ENCODE measurements around the gene ZNF740. TPM values are rescaled to one million over a fixed set of nuclear protein-coding genes. Genes with fewer than 3 reads are reported as not detected.

Gene ZNF740
- total and polyA plus RNA-seq, 10 of the 15 experiments (the other 5 are each of a cell fraction or from before 2014, with no cell fraction given) = 1.4 to 33.6 (median 11.3) TPM

- TF ChIP-seq, protein P1, sequence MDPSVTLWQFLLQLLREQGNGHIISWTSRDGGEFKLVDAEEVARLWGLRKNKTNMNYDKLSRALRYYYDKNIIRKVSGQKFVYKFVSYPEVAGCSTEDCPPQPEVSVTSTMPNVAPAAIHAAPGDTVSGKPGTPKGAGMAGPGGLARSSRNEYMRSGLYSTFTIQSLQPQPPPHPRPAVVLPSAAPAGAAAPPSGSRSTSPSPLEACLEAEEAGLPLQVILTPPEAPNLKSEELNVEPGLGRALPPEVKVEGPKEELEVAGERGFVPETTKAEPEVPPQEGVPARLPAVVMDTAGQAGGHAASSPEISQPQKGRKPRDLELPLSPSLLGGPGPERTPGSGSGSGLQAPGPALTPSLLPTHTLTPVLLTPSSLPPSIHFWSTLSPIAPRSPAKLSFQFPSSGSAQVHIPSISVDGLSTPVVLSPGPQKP (IDR thresholded peaks at IDR 0.05; ENCODE audit: low read depth, low read length) = no peak
- TF ChIP-seq HDGF (IDR thresholded peaks at IDR 0.05) (peak; percentile 99), MYB (IDR thresholded peaks at IDR 0.05; ENCODE audit: borderline replicate concordance, low read depth, low read length) (no peak), ZNF384 (IDR thresholded peaks at IDR 0.05; ENCODE audit: borderline replicate concordance, low read depth, low read length) (no peak), WRNIP1 (IDR thresholded peaks at IDR 0.05; ENCODE audit: borderline replicate concordance, low read depth, low read length) (no peak), ZNF217 (IDR thresholded peaks at IDR 0.05) (peak; percentile 62; the same call in 1 of the 2 replicates), ZNF274 (IDR thresholded peaks at IDR 0.05; ENCODE audit: insufficient read depth, insufficient read length) (no peak), BACH1 (IDR thresholded peaks at IDR 0.05; ENCODE audit: borderline replicate concordance) (no peak), PRDM15 (CRISPR knock-in tag; IDR thresholded peaks at IDR 0.05) (no peak)
- TF ChIP-seq, protein P2, sequence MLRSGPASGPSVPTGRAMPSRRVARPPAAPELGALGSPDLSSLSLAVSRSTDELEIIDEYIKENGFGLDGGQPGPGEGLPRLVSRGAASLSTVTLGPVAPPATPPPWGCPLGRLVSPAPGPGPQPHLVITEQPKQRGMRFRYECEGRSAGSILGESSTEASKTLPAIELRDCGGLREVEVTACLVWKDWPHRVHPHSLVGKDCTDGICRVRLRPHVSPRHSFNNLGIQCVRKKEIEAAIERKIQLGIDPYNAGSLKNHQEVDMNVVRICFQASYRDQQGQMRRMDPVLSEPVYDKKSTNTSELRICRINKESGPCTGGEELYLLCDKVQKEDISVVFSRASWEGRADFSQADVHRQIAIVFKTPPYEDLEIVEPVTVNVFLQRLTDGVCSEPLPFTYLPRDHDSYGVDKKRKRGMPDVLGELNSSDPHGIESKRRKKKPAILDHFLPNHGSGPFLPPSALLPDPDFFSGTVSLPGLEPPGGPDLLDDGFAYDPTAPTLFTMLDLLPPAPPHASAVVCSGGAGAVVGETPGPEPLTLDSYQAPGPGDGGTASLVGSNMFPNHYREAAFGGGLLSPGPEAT (IDR thresholded peaks at IDR 0.05; ENCODE audit: low read depth) = peak; percentile 88
- TF ChIP-seq, protein P3, sequence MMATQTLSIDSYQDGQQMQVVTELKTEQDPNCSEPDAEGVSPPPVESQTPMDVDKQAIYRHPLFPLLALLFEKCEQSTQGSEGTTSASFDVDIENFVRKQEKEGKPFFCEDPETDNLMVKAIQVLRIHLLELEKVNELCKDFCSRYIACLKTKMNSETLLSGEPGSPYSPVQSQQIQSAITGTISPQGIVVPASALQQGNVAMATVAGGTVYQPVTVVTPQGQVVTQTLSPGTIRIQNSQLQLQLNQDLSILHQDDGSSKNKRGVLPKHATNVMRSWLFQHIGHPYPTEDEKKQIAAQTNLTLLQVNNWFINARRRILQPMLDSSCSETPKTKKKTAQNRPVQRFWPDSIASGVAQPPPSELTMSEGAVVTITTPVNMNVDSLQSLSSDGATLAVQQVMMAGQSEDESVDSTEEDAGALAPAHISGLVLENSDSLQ (IDR thresholded peaks at IDR 0.05) = no peak
- TF ChIP-seq, protein P4, sequence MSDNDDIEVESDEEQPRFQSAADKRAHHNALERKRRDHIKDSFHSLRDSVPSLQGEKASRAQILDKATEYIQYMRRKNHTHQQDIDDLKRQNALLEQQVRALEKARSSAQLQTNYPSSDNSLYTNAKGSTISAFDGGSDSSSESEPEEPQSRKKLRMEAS (IDR thresholded peaks at IDR 0.05; ENCODE audit: low read depth, low read length) = no peak
- TF ChIP-seq, protein P5, sequence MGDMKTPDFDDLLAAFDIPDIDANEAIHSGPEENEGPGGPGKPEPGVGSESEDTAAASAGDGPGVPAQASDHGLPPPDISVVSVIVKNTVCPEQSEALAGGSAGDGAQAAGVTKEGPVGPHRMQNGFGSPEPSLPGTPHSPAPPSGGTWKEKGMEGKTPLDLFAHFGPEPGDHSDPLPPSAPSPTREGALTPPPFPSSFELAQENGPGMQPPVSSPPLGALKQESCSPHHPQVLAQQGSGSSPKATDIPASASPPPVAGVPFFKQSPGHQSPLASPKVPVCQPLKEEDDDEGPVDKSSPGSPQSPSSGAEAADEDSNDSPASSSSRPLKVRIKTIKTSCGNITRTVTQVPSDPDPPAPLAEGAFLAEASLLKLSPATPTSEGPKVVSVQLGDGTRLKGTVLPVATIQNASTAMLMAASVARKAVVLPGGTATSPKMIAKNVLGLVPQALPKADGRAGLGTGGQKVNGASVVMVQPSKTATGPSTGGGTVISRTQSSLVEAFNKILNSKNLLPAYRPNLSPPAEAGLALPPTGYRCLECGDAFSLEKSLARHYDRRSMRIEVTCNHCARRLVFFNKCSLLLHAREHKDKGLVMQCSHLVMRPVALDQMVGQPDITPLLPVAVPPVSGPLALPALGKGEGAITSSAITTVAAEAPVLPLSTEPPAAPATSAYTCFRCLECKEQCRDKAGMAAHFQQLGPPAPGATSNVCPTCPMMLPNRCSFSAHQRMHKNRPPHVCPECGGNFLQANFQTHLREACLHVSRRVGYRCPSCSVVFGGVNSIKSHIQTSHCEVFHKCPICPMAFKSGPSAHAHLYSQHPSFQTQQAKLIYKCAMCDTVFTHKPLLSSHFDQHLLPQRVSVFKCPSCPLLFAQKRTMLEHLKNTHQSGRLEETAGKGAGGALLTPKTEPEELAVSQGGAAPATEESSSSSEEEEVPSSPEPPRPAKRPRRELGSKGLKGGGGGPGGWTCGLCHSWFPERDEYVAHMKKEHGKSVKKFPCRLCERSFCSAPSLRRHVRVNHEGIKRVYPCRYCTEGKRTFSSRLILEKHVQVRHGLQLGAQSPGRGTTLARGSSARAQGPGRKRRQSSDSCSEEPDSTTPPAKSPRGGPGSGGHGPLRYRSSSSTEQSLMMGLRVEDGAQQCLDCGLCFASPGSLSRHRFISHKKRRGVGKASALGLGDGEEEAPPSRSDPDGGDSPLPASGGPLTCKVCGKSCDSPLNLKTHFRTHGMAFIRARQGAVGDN (IDR thresholded peaks at IDR 0.05) = no peak
These were observed 28.4 kb downstream of the ZNF740 start (continued) for GRCh38 chr12:53208877-53209463.

All from GM12878 (cell line).